Measurements from ENCODE around the gene ECE2.
A peak's percentile ranks its signal among the peaks of the same experiment; 100 is the strongest.

The ECE2 gene

GRCh38 chr3:184275961-184276910 is at the start of gene ECE2:
Gene ECE2, plus strand, starts transcription at chr3:184276022. Its CDS starts 132 bp downstream, at chr3:184276154.
- DNase-seq, result no peak

GRCh38 chr3:184227481-184227935 is 48.3 kb upstream of the ECE2 start:
- peak in 1 of 2 donors; percentile 48 for DNase-seq

- no peak for DNase-seq
Measured at GRCh38 chr3:184228376-184229137, 47.3 kb upstream of the ECE2 start.

- DNase-seq, result peak in 1 of 2 donors; percentile 14
Measured at GRCh38 chr3:184229394-184230080, 46.3 kb upstream of the ECE2 start, which contains the start of gene VWA5B2. Gene VWA5B2, plus strand, starts transcription at chr3:184229585. Its CDS starts 944 bp downstream, at chr3:184230529.

- no peak for DNase-seq
Measured at GRCh38 chr3:184230081-184230602, 45.7 kb upstream of the ECE2 start.

GRCh38 chr3:184230603-184231528 is 45.0 kb upstream of the ECE2 start:
- no peak for DNase-seq

- no peak for DNase-seq
Measured at GRCh38 chr3:184231671-184232070, 44.2 kb upstream of the ECE2 start.

- no peak for DNase-seq
Measured at GRCh38 chr3:184233127-184233843, 42.5 kb upstream of the ECE2 start.

GRCh38 chr3:184234224-184234623 is 41.6 kb upstream of the ECE2 start:
- DNase-seq, result no peak

- DNase-seq, result no peak
Measured at GRCh38 chr3:184234671-184235380, 41.0 kb upstream of the ECE2 start.

GRCh38 chr3:184235381-184236032 is 40.3 kb upstream of the ECE2 start:
- DNase-seq, result no peak

- no peak for DNase-seq
Measured at GRCh38 chr3:184236033-184236410, 39.8 kb upstream of the ECE2 start.

GRCh38 chr3:184236636-184237035 is 39.2 kb upstream of the ECE2 start:
- DNase-seq, result no peak

GRCh38 chr3:184237211-184237610 is 38.6 kb upstream of the ECE2 start:
- DNase-seq, result no peak

GRCh38 chr3:184237807-184238206 is 38.0 kb upstream of the ECE2 start:
- no peak for DNase-seq

GRCh38 chr3:184238246-184238818 is 37.5 kb upstream of the ECE2 start:
- no peak for DNase-seq

- DNase-seq, result no peak
Measured at GRCh38 chr3:184239221-184239620, 36.6 kb upstream of the ECE2 start.

GRCh38 chr3:184239708-184240107 is 36.1 kb upstream of the ECE2 start:
- no peak for DNase-seq

Data from inflammatory macrophage treated with lipopolysaccharide for 1 hour (primary cell).